GM21526 (cell line): Measurements from ENCODE around the gene HPCAL1.

ENCODE experiments used
- ATAC-seq: cut with Tn5 transposase; IDR thresholded peaks from one replicate; pipeline ENCODE4 v1.9.1; 2021; ENCODE audit warnings: moderate library complexity; ENCODE audit not compliant: unreplicated experiment, low FRiP score

HPCAL1 gene

GRCh38 chr2:10413503-10413902 is 110.8 kb downstream of the HPCAL1 start:
- ATAC-seq: no peak

GRCh38 chr2:10413991-10414451 is 111.3 kb downstream of the HPCAL1 start:
- no peak for ATAC-seq

GRCh38 chr2:10414591-10414990 is 111.9 kb downstream of the HPCAL1 start:
- ATAC-seq: no peak

- no peak for ATAC-seq
Measured at GRCh38 chr2:10415048-10415447, 112.3 kb downstream of the HPCAL1 start.

- ATAC-seq: no peak
Measured at GRCh38 chr2:10415640-10416039, 112.9 kb downstream of the HPCAL1 start.

- no peak for ATAC-seq
Measured at GRCh38 chr2:10417551-10418335, 115.0 kb downstream of the HPCAL1 start.

- ATAC-seq: no peak
Measured at GRCh38 chr2:10419553-10420257, 117.0 kb downstream of the HPCAL1 start.

GRCh38 chr2:10422251-10422650 is 119.5 kb downstream of the HPCAL1 start:
- ATAC-seq: no peak

GRCh38 chr2:10422732-10423399 is 120.2 kb downstream of the HPCAL1 start:
- no peak for ATAC-seq

- ATAC-seq: no peak
Measured at GRCh38 chr2:10423400-10423774, 120.7 kb downstream of the HPCAL1 start.

GRCh38 chr2:10424051-10424450 is 121.3 kb downstream of the HPCAL1 start:
- ATAC-seq: no peak

- no peak for ATAC-seq
Measured at GRCh38 chr2:10424916-10425505, 122.3 kb downstream of the HPCAL1 start.

GRCh38 chr2:10425699-10426098 is 123.0 kb downstream of the HPCAL1 start:
- ATAC-seq: no peak

- ATAC-seq: no peak
Measured at GRCh38 chr2:10426726-10427617, 124.3 kb downstream of the HPCAL1 start.

- no peak for ATAC-seq
Measured at GRCh38 chr2:10427618-10427949, 124.9 kb downstream of the HPCAL1 start.

GRCh38 chr2:10428355-10428754 is 125.7 kb downstream of the HPCAL1 start:
- ATAC-seq: no peak

GRCh38 chr2:10428924-10429323 is 126.2 kb downstream of the HPCAL1 start:
- no peak for ATAC-seq

GRCh38 chr2:10430886-10431622 is 128.3 kb downstream of the HPCAL1 start:
- no peak for ATAC-seq

GRCh38 chr2:10431797-10432196 is 129.1 kb downstream of the HPCAL1 start:
- no peak for ATAC-seq
